ENCODE measurements around the gene NRARP.
A peak's percentile ranks its signal among the peaks of the same experiment; 100 is the strongest.

NRARP gene

DNA sequence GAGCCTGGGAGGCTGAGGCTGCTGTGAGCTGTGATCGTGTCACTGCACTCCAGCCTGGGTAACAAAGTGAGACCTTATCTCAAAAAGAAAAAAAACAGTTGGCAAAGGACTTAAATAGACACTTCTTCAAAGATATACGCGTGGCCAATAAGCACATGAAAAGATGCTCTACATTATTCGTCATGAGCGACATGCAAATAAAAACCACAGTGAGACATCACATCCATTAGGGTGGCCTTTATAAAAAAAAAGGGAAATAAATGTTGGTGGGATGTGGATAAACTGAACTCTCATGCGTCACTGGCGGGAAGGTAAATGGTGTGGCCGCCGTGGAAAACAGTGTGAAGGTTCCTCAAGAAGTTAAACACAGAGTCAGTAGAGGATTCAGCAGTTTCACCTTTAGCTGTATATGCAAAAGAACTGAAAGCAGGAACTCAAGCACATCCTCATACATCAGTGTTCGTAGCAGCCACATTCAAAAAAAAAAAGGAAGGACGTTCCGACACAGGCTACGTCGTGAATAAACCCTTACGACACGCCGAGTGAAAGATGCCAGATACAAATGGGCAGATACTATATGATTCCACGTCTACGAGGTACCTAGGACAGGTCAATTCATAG is 24.5 kb upstream of the NRARP start:
- DNase-seq (ENCODE audit: insufficient read length, low spot score) (no peak), FAIRE-seq (no peak)

DNA sequence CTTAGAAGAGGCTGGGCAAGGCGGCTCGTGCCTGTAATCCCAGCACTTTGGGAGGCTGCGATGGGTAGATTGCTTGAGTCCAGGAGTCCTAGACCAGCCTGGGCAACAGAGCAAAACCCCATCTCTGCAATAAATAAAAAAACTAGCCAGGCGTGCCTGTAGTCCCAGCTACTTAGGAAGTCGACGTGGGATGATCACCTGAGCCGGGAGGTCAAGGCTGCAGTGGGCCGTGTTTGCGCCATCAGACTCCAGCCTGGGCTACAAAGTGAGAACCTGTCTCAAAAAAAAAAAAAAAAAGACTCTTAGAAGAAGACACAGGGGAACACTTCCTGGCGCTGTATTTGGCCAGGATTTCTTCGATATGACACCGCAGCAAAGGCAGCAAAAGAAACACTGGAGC is 23.7 kb upstream of the NRARP start:
- DNase-seq (ENCODE audit: insufficient read length, low spot score): no peak
- TF ChIP-seq, protein P1, sequence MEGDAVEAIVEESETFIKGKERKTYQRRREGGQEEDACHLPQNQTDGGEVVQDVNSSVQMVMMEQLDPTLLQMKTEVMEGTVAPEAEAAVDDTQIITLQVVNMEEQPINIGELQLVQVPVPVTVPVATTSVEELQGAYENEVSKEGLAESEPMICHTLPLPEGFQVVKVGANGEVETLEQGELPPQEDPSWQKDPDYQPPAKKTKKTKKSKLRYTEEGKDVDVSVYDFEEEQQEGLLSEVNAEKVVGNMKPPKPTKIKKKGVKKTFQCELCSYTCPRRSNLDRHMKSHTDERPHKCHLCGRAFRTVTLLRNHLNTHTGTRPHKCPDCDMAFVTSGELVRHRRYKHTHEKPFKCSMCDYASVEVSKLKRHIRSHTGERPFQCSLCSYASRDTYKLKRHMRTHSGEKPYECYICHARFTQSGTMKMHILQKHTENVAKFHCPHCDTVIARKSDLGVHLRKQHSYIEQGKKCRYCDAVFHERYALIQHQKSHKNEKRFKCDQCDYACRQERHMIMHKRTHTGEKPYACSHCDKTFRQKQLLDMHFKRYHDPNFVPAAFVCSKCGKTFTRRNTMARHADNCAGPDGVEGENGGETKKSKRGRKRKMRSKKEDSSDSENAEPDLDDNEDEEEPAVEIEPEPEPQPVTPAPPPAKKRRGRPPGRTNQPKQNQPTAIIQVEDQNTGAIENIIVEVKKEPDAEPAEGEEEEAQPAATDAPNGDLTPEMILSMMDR (IDR thresholded peaks at IDR 0.05; ENCODE audit: insufficient read depth, missing control alignments): no peak
- no peak for FAIRE-seq

More for the DNA sequence above, 24.5 kb upstream of the NRARP start:
- TF ChIP-seq, protein P1 (IDR thresholded peaks at IDR 0.05; ENCODE audit: insufficient read depth, missing control alignments): no peak

DNA sequence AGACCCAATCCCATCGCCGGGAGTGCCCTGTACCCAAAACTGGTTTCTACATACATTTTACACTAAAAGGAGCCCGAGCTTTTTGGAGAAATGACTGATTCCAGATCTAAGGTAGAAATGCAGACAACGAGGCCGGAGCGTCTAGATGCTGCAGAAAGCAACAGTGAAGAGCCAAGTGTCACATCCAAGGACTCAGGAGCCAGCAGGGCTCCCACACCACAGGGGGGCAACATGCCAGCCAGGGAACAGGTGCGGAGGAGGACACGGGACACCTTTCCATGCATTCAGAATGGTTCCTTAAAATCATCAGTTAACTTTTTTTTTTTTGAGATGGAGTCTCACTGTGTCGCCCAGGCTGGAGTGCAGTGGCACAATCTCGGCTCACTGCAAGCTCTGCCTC is 23.1 kb upstream of the NRARP start:
- TF ChIP-seq, protein P1 (IDR thresholded peaks at IDR 0.05; ENCODE audit: insufficient read depth, missing control alignments): no peak
- FAIRE-seq: no peak
- no peak for DNase-seq (ENCODE audit: insufficient read length, low spot score)

DNA sequence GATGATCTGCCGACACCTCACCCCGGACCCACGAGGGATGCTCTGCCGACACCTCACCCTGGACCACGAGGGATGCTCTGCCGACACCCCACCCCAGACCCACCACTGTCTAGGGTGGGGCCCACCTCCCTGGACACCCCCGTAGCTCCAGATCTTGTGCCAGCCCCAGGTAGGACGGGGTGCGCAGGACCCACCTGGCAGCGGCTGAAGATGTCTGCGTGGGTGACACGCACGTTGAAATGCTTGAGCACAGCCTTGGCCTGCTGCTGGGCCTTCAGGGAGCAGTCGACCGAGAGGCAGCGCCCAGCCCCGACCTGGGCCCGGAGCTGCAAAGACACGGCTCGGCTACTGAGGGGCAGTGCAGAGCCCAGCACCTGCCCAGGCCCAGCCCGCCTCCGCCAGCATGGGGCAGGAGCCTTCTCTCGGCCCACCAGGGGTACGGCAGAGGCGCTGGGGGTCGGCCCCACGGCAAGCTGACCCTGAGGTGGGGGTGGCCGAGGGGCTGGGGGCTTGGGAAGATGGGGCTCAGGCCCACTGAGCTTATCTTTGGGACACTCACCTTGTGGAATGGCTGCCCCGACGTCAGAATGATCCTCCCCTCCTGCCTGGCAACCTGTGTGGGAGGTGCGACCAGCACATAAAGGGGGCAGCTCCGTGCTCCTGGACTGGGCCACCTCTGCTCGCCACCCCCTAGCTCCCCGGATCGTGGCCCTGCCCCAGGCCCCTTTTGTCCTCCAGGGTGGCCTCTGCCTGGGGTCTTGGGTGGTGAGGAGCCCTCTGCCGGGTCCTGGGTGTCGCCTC is 21.7 kb upstream of the NRARP start:
- TF ChIP-seq, protein P1 (IDR thresholded peaks at IDR 0.05; ENCODE audit: insufficient read depth, missing control alignments): no peak
- DNase-seq (ENCODE audit: insufficient read length, low spot score) (no peak), FAIRE-seq (no peak)

DNA sequence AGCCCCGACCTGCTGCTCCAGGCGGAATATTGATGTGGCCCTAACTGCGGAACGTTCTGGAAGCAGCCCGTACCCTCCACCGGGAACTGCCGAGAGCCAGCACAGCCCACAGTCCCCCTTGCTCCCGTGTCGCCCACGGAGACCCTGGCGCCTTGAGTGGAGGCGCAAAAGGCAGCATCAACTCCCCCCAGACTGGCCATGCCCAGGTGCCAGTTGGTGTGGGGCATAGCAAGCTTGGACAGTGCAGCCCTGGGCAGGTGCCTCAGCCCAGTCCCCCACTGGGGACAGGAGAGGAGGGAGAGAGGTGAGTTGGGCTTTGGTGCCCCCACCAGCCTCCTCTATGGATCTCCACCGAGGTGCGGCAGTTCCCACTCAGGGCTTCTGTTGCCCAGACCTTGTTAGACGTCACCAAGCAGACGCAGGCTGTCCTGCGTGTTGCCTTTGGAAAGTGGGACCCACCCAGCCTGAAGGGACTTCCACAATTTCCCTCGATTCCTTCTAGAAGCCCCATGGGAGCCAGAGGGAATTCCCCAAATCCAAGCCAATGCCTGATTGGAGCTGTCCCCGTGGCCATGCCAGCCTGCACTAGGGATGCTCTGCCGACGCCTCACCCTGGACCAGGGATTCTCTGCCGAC is 19.8 kb upstream of the NRARP start:
- DNase-seq (ENCODE audit: insufficient read length, low spot score) (peak; percentile 18), FAIRE-seq (no peak)

DNA sequence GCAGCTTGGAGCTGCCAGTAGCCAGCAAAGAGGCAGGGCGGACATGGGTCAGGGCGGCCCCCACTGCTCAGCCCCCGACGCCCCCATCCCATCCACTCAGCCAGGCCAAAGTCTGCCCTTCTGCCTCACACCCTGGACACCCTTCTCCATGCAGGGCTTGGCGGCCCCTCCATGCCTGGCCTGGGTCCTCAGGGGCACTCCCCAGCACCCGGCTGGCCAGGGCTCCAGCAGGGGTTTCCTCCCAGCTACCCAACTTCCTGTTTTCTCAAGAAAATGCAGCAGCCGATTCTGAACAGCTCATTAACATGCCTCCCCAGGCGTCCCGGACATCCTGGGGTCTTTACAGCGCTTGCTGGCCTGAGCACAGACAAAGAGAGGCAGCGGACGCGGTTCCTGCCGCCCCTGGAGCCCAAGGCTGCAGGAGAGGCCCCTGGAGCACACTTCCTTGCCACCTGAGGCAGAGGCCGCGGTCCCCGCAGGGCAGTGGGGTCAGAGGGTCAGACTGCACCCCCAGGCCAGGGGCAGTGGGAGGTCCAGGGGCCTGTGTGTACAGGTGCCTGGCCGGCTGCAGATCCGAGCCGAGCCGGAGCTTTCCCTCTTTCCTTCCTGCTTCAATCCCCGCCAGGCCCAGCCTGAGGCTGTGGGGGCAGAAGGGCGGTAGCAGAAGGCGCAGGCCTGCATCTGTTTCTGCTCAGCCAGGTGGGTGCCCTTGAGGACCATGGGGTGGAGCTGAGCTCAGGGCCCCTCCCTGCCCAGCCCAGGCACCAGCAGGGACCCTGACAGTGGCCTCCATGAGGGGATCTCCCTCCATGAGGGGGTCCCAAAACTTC is 18.7 kb upstream of the NRARP start:
- no peak for FAIRE-seq
- TF ChIP-seq, protein P1 (IDR thresholded peaks at IDR 0.05; ENCODE audit: insufficient read depth, missing control alignments): no peak
- DNase-seq (ENCODE audit: insufficient read length, low spot score): peak; percentile 14

More for the DNA sequence above, 19.8 kb upstream of the NRARP start:
- TF ChIP-seq, protein P1 (IDR thresholded peaks at IDR 0.05; ENCODE audit: insufficient read depth, missing control alignments): no peak

Measured in D721Med (cell line).